HepG2 (cell line): ENCODE measurements around the gene ZFP82. TPM values are rescaled to one million over a fixed set of nuclear protein-coding genes. Genes with fewer than 3 reads are reported as not detected.

ENCODE experiments used
- CAMTA2 ChIP-seq: sonication (generic); formaldehyde crosslinking; IDR thresholded peaks from 2 replicates; pipeline ENCODE4 v1.4.0; 2020; ENCODE audit warnings: mild to moderate bottlenecking, missing genetic modification reagents, borderline replicate concordance
- CSRNP1 ChIP-seq: sonication (generic); formaldehyde crosslinking; IDR thresholded peaks from 2 replicates; pipeline ENCODE4 v1.8.1; 2023; ENCODE audit warnings: mild to moderate bottlenecking, missing genetic modification reagents
- KAT7 ChIP-seq: IDR thresholded peaks from 2 replicates; pipeline ENCODE4 v1.6.1; 2018; ENCODE audit warnings: borderline replicate concordance, missing compliant biosample characterization
- KDM5B ChIP-seq: sonication (generic); formaldehyde crosslinking; IDR thresholded peaks from 2 replicates; pipeline ENCODE4 v1.4.0; 2020; ENCODE audit warnings: missing genetic modification reagents, mild to moderate bottlenecking, borderline replicate concordance
- KMT2A ChIP-seq: sonication (generic); formaldehyde crosslinking; IDR thresholded peaks from 2 replicates; pipeline ENCODE4 v1.4.0; 2020; ENCODE audit warnings: missing genetic modification reagents
- POLR2G ChIP-seq: fragments of 200-400 bp; formaldehyde crosslinking; IDR thresholded peaks from 2 replicates; pipeline ENCODE4 v1.6.1; 2018; ENCODE audit warnings: mild to moderate bottlenecking, low read depth, low read length, moderate library complexity
- TAF1 ChIP-seq: sonication (generic); formaldehyde crosslinking; IDR thresholded peaks from 2 replicates; pipeline ENCODE4 v1.4.0; 2020; ENCODE audit warnings: missing genetic modification reagents
- ZBTB44 ChIP-seq: sonication (generic); formaldehyde crosslinking; IDR thresholded peaks from 2 replicates; pipeline ENCODE4 v1.4.0; 2020; ENCODE audit warnings: missing genetic modification reagents
- ZFAT ChIP-seq: sonication (generic); formaldehyde crosslinking; conservative IDR thresholded peaks from 2 replicates; pipeline ENCODE4 v1.8.1; 2023; ENCODE audit warnings: missing genetic modification reagents, inconsistent platforms
- ZFX ChIP-seq: sonication (generic); formaldehyde crosslinking; IDR thresholded peaks from 2 replicates; pipeline ENCODE4 v1.4.0; 2020; ENCODE audit warnings: mild to moderate bottlenecking, low read depth, missing genetic modification reagents, moderate library complexity
- ZMYM4 ChIP-seq: sonication (generic); formaldehyde crosslinking; IDR thresholded peaks from 2 replicates; pipeline ENCODE4 v1.8.1; 2023; ENCODE audit warnings: mild to moderate bottlenecking, missing genetic modification reagents
- ZNF264 ChIP-seq: sonication (generic); formaldehyde crosslinking; IDR thresholded peaks from 2 replicates; pipeline ENCODE4 v1.4.0; 2020; ENCODE audit warnings: missing genetic modification reagents
- ZNF343 ChIP-seq: sonication (generic); formaldehyde crosslinking; IDR thresholded peaks from 2 replicates; pipeline ENCODE4 v1.4.0; 2020; ENCODE audit warnings: mild to moderate bottlenecking, missing genetic modification reagents
- ZNF446 ChIP-seq: sonication (generic); formaldehyde crosslinking; IDR thresholded peaks from 2 replicates; pipeline ENCODE4 v1.5.0; 2020; ENCODE audit warnings: mild to moderate bottlenecking, missing genetic modification reagents
- ZNF563 ChIP-seq: sonication (generic); formaldehyde crosslinking; IDR thresholded peaks from 2 replicates; pipeline ENCODE4 v1.8.0; 2022; ENCODE audit warnings: mild to moderate bottlenecking, moderate library complexity, missing genetic modification reagents
- ZNF614 ChIP-seq: IDR thresholded peaks from 2 replicates; pipeline ENCODE4 v1.6.1; 2018; ENCODE audit warnings: missing biosample characterization, missing genetic modification reagents, inconsistent platforms, borderline replicate concordance
- ZNF83 ChIP-seq: sonication (generic); formaldehyde crosslinking; IDR thresholded peaks from 2 replicates; pipeline ENCODE4 v1.4.0; 2020; ENCODE audit warnings: missing genetic modification reagents, mild to moderate bottlenecking, borderline replicate concordance
- ZSCAN29 ChIP-seq: sonication (generic); formaldehyde crosslinking; conservative IDR thresholded peaks from 2 replicates; pipeline ENCODE4 v1.4.0; 2020; ENCODE audit warnings: mild to moderate bottlenecking, missing genetic modification reagents
- polyA plus RNA-seq, 8 experiments: library from polyadenylated mRNA; depleted of rRNA in 3 of 8; stranded (reverse) in 7 of 8; unstranded in 1 of 8; fragments of >200 nt; fragmentation: Illumina TruSeq in 4 of 8; extraction: Trizol in 4 of 8; gene quantifications; 2 replicates each; pipeline versions ENCODE4 v1.2.1 to v1.2.3, GENCODE V29; 2011 to 2016; ENCODE audit warnings: low read depth in 4 of 8, missing spikeins in 1 of 8, mixed read lengths in 1 of 8; ENCODE audit not compliant: insufficient read depth in 1 of 8
- total RNA-seq, 5 experiments: library from RNA; depleted of rRNA; stranded (reverse); fragments of >200 nt; fragmentation: Illumina TruSeq; extraction: Trizol; gene quantifications; 2 replicates each; pipeline ENCODE4 v1.2.3, GENCODE V29; 2016; ENCODE audit warnings: low read depth in 1 of 5
- TF ChIP-seq, protein P1 (sequence below): sonication (generic); formaldehyde crosslinking; IDR thresholded peaks from 2 replicates; pipeline ENCODE4 v1.5.0; 2020; ENCODE audit warnings: missing genetic modification reagents, mild to moderate bottlenecking, borderline replicate concordance
- TF ChIP-seq, protein P2 (sequence below): fragments of 450-650 bp; IDR thresholded peaks from 2 replicates; pipeline ENCODE4 v1.6.1; 2017
- TF ChIP-seq, protein P3 (sequence below): sonication (generic); formaldehyde crosslinking; IDR thresholded peaks from 2 replicates; pipeline ENCODE4 v1.8.0; 2022; ENCODE audit warnings: low read depth, missing genetic modification reagents
- TF ChIP-seq, protein P4 (sequence below): sonication (generic); formaldehyde crosslinking; IDR thresholded peaks from 2 replicates; pipeline ENCODE4 v1.4.0; 2020; ENCODE audit warnings: mild to moderate bottlenecking, missing genetic modification reagents

ZFP82 gene
- total and polyA plus RNA-seq, 2 of the 13 experiments (the other 11 are each of a cell fraction or from before 2014, with no cell fraction given) = 1.7 to 4.3 TPM

DNA sequence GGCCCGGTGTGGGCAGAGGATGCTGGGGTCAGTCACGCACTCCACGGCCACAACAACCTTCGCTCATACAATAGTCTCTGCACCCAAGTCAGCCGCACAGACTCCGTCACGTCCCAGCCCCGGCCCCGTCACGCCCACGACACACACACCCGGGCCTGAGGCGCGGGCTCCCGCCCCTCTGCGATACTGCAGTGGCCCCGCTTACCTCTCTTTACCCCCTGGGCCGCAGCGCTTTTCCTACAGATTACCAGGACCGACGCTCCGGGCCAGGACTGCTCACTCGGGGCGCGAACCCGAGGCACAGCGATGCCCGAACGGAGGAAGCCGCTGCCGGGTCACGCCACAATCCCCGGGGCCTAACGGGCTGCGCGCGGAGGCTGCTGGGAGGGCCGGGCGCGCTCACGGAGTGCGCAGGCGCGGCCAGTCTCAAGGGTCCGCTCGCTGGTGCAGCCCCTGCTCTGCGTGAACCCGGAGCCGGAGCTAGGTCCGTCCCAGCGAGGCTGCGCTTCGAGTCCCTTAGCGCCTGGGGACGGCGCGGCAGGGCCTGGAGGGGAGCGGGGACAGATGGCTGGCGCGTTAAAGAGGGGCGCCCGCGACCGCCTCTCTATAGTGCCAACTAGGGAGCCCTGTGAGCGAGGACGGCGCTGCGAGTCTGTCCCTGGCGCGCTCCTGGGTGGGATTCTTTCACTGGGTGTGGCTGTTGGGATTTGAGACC lies at the start of gene ZFP82 (continued):
- TF ChIP-seq, protein P1, sequence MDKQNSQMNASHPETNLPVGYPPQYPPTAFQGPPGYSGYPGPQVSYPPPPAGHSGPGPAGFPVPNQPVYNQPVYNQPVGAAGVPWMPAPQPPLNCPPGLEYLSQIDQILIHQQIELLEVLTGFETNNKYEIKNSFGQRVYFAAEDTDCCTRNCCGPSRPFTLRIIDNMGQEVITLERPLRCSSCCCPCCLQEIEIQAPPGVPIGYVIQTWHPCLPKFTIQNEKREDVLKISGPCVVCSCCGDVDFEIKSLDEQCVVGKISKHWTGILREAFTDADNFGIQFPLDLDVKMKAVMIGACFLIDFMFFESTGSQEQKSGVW (CRISPR knock-in tag) = no peak
- TF ChIP-seq TAF1 (peak; percentile 69), ZNF83 (no peak), KDM5B (CRISPR knock-in tag) (peak; percentile 93), CAMTA2 (CRISPR knock-in tag) (0 out of 2 replicates have a peak, but pooled peaks have one; percentile 46), ZMYM4 (CRISPR knock-in tag) (peak; percentile 78), ZSCAN29 (peak; percentile 63; the same call in 1 of the 2 replicates), ZFAT (0 out of 2 replicates have a peak, but pooled peaks have one; percentile 49), ZFX (peak; percentile 96), ZBTB44 (no peak), ZNF446 (CRISPR knock-in tag) (no peak), KAT7 (CRISPR knock-in tag) (0 out of 2 replicates have a peak, but pooled peaks have one; percentile 33), ZNF563 (CRISPR knock-in tag) (peak; percentile 45), KMT2A (0 out of 2 replicates have a peak, but pooled peaks have one; percentile 55), ZNF614 (CRISPR knock-in tag) (no peak), ZNF343 (CRISPR knock-in tag) (peak; percentile 60; the same call in 1 of the 2 replicates), CSRNP1 (CRISPR knock-in tag) (peak; percentile 46; the same call in 1 of the 2 replicates), POLR2G (peak; percentile 85), ZNF264 (CRISPR knock-in tag) (0 out of 2 replicates have a peak, but pooled peaks have one; percentile 46)
- TF ChIP-seq, protein P2, sequence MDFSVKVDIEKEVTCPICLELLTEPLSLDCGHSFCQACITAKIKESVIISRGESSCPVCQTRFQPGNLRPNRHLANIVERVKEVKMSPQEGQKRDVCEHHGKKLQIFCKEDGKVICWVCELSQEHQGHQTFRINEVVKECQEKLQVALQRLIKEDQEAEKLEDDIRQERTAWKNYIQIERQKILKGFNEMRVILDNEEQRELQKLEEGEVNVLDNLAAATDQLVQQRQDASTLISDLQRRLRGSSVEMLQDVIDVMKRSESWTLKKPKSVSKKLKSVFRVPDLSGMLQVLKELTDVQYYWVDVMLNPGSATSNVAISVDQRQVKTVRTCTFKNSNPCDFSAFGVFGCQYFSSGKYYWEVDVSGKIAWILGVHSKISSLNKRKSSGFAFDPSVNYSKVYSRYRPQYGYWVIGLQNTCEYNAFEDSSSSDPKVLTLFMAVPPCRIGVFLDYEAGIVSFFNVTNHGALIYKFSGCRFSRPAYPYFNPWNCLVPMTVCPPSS = no peak
- TF ChIP-seq, protein P3, sequence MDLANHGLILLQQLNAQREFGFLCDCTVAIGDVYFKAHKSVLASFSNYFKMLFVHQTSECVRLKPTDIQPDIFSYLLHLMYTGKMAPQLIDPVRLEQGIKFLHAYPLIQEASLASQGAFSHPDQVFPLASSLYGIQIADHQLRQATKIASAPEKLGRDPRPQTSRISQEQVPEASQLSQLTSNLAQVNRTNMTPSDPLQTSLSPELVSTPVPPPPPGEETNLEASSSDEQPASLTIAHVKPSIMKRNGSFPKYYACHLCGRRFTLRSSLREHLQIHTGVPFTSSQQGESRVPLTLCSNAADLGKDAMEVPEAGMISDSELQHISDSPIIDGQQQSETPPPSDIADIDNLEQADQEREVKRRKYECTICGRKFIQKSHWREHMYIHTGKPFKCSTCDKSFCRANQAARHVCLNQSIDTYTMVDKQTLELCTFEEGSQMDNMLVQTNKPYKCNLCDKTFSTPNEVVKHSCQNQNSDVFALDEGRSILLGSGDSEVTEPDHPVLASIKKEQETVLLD (CRISPR knock-in tag) = peak; percentile 37; the same call in 1 of the 2 replicates
- TF ChIP-seq, protein P4, sequence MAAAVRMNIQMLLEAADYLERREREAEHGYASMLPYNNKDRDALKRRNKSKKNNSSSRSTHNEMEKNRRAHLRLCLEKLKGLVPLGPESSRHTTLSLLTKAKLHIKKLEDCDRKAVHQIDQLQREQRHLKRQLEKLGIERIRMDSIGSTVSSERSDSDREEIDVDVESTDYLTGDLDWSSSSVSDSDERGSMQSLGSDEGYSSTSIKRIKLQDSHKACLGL (CRISPR knock-in tag) = peak; percentile 74; the same call in 1 of the 2 replicates
